HG03095 (cell line): ENCODE measurements around the gene TRIM59.

Experiments used
- ATAC-seq: cut with Tn5 transposase; IDR thresholded peaks from one replicate; pipeline ENCODE4 v1.9.1; 2021; ENCODE audit warnings: moderate library complexity; ENCODE audit not compliant: unreplicated experiment

The TRIM59 gene

GRCh38 chr3:160403796-160404470, 45.7 kb downstream of the TRIM59 start:
- ATAC-seq: no peak

GRCh38 chr3:160403028-160403545, 46.5 kb downstream of the TRIM59 start:
- ATAC-seq: no peak

- ATAC-seq: no peak
These were observed 47.2 kb downstream of the TRIM59 start for GRCh38 chr3:160402221-160403027.

GRCh38 chr3:160401291-160402095, 48.1 kb downstream of the TRIM59 start:
- ATAC-seq: no peak

- ATAC-seq: no peak
These were observed 48.9 kb downstream of the TRIM59 start for GRCh38 chr3:160400702-160401150.

- peak; percentile 8 for ATAC-seq
These were observed 49.4 kb downstream of the TRIM59 start for GRCh38 chr3:160400030-160400701.

- ATAC-seq: peak; percentile 94
These were observed 50.2 kb downstream of the TRIM59 start, which contains the start of the genes IFT80 and SMC4 for GRCh38 chr3:160399125-160400029. IFT80 (minus strand) TSS chr3:160399225; CDS start chr3:160384600, 14,625 bp downstream. SMC4 (plus strand) TSS chr3:160399650; CDS start chr3:160400827, 1,177 bp downstream.

- peak; percentile 7 for ATAC-seq
These were observed 50.8 kb downstream of the TRIM59 start for GRCh38 chr3:160398820-160399124.

- no peak for ATAC-seq
These were observed 54.3 kb downstream of the TRIM59 start for GRCh38 chr3:160395297-160395696.

GRCh38 chr3:160394009-160394392, 55.6 kb downstream of the TRIM59 start:
- no peak for ATAC-seq

GRCh38 chr3:160393346-160394008, 56.1 kb downstream of the TRIM59 start:
- no peak for ATAC-seq

- no peak for ATAC-seq
These were observed 56.8 kb downstream of the TRIM59 start for GRCh38 chr3:160392798-160393197.

- ATAC-seq: no peak
These were observed 58.9 kb downstream of the TRIM59 start for GRCh38 chr3:160390565-160391138.
